Loucy (cell line): ENCODE measurements around the gene USP17L17.
"Not testable (repeated sequence)": the region's sequence is repeated elsewhere in the genome, so short reads cannot be mapped to it uniquely, and the experiment has no call there.

Source experiments
- H2AFZ ChIP-seq: fragments of 200-600 bp; sonication (generic); 2 replicates; pipeline ENCODE4 v1.6.0; 2016; ENCODE audit warnings: antibody characterized with exemption, mild to moderate bottlenecking, low read length, moderate library complexity
- H3F3A ChIP-seq: fragments of 200-600 bp; 2 replicates; pipeline ENCODE4 v1.6.0; 2016; ENCODE audit warnings: antibody characterized with exemption, low read depth, mild to moderate bottlenecking
- H3K27me3 ChIP-seq: fragments of 200-600 bp; sonication (generic); 2 replicates; pipeline ENCODE4 v1.6.1; 2014; ENCODE audit warnings: low read length, mild to moderate bottlenecking; ENCODE audit not compliant: insufficient read depth, poor library complexity, severe bottlenecking
- H3K36me3 ChIP-seq: fragments of 200-600 bp; sonication (generic); 2 replicates; pipeline ENCODE4 v1.6.1; 2016; ENCODE audit warnings: low read length; ENCODE audit not compliant: insufficient read depth
- H3K4me1 ChIP-seq: fragments of 200-600 bp; sonication (generic); 2 replicates; pipeline ENCODE4 v1.5.1; 2014; ENCODE audit warnings: low read length, mild to moderate bottlenecking; ENCODE audit not compliant: insufficient read depth, poor library complexity, severe bottlenecking
- H3K4me2 ChIP-seq: fragments of 200-600 bp; sonication (generic); 2 replicates; pipeline ENCODE4 v1.6.0; 2014; ENCODE audit warnings: antibody characterized with exemption, low read length, low read depth, mild to moderate bottlenecking; ENCODE audit not compliant: poor library complexity, severe bottlenecking
- H3K4me3 ChIP-seq: fragments of 200-600 bp; sonication (generic); 2 replicates; pipeline ENCODE4 v1.5.1; 2014; ENCODE audit warnings: low read length, mild to moderate bottlenecking, mixed read lengths; ENCODE audit not compliant: poor library complexity, severe bottlenecking
- H3K79me2 ChIP-seq: fragments of 200-600 bp; sonication (generic); 2 replicates; pipeline ENCODE4 v1.6.1; 2014; ENCODE audit warnings: low read length; ENCODE audit not compliant: insufficient read depth
- H3K9ac ChIP-seq: fragments of 200-600 bp; sonication (generic); 2 replicates; pipeline ENCODE4 v1.6.0; 2014; ENCODE audit warnings: mild to moderate bottlenecking, low read depth, low read length, moderate library complexity; ENCODE audit not compliant: poor library complexity, severe bottlenecking
- H3K9me2 ChIP-seq: fragments of 200-600 bp; sonication (generic); replicated peaks from 2 replicates; pipeline ENCODE4 v1.6.1; 2016; ENCODE audit warnings: low read depth, low read length, mixed read lengths
- H3K9me3 ChIP-seq: fragments of 200-600 bp; sonication (generic); 2 replicates; pipeline ENCODE4 v1.6.1; 2014; ENCODE audit warnings: mild to moderate bottlenecking, antibody characterized with exemption, low read length, low read depth; ENCODE audit not compliant: insufficient read depth
- H4K20me1 ChIP-seq: fragments of 200-600 bp; sonication (generic); 2 replicates; pipeline ENCODE4 v1.6.0; 2014; ENCODE audit warnings: antibody characterized with exemption, low read length, mild to moderate bottlenecking; ENCODE audit not compliant: insufficient read depth, poor library complexity, severe bottlenecking

Gene USP17L17

GRCh38 chr4:9271719-9272118 is 28.0 kb downstream of the USP17L17 start:
- H3F3A ChIP-seq, H3K9me2 ChIP-seq, H3K36me3 ChIP-seq, H3K9me3 ChIP-seq, H3K4me3 ChIP-seq, H3K27me3 ChIP-seq, H3K4me1 ChIP-seq, H2AFZ ChIP-seq, H3K9ac ChIP-seq, H3K4me2 ChIP-seq, H4K20me1 ChIP-seq, H3K79me2 ChIP-seq: not testable (repeated sequence)
